GM12872 (cell line): Measurements from ENCODE around the gene TMEM233.

Experiments used
- TF ChIP-seq, protein P1 (sequence below): IDR thresholded peaks from 3 replicates; pipeline ENCODE4 v1.5.1; 2011; ENCODE audit warnings: low read depth, mild to moderate bottlenecking, low read length, moderate library complexity; ENCODE audit not compliant: insufficient read depth

TMEM233 gene

GRCh38 chr12:119609358-119609757 is 15.8 kb downstream of the TMEM233 start:
- TF ChIP-seq, protein P1, sequence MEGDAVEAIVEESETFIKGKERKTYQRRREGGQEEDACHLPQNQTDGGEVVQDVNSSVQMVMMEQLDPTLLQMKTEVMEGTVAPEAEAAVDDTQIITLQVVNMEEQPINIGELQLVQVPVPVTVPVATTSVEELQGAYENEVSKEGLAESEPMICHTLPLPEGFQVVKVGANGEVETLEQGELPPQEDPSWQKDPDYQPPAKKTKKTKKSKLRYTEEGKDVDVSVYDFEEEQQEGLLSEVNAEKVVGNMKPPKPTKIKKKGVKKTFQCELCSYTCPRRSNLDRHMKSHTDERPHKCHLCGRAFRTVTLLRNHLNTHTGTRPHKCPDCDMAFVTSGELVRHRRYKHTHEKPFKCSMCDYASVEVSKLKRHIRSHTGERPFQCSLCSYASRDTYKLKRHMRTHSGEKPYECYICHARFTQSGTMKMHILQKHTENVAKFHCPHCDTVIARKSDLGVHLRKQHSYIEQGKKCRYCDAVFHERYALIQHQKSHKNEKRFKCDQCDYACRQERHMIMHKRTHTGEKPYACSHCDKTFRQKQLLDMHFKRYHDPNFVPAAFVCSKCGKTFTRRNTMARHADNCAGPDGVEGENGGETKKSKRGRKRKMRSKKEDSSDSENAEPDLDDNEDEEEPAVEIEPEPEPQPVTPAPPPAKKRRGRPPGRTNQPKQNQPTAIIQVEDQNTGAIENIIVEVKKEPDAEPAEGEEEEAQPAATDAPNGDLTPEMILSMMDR = no peak

- TF ChIP-seq, protein P1 = no peak
These were observed 19.9 kb downstream of the TMEM233 start for GRCh38 chr12:119613319-119613936.

GRCh38 chr12:119614705-119615104 is 21.1 kb downstream of the TMEM233 start:
- TF ChIP-seq, protein P1 = no peak

GRCh38 chr12:119615518-119616475 is 22.2 kb downstream of the TMEM233 start:
- TF ChIP-seq, protein P1 = no peak

- TF ChIP-seq, protein P1 = no peak
These were observed 26.9 kb downstream of the TMEM233 start for GRCh38 chr12:119620490-119620889.

DNA sequence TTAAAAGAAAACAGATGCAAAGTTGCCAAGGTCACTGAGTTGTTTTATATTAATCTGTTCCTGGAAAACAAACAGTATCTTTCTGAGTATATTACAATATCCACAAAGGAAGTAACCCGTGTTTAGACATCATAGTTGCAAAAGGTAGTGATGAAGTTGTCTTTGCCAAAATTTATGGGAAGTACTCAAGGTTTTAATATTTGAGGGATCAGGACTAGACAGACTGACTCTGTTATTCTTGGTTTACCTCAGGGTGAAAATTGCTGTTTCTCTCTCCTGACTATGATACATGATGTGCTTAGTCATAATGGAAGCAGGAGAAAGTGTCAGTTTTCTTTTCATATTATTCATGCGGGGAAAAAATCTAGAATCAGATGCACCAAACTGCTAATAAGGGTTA is 28.3 kb downstream of the TMEM233 start:
- TF ChIP-seq, protein P1 = no peak

DNA sequence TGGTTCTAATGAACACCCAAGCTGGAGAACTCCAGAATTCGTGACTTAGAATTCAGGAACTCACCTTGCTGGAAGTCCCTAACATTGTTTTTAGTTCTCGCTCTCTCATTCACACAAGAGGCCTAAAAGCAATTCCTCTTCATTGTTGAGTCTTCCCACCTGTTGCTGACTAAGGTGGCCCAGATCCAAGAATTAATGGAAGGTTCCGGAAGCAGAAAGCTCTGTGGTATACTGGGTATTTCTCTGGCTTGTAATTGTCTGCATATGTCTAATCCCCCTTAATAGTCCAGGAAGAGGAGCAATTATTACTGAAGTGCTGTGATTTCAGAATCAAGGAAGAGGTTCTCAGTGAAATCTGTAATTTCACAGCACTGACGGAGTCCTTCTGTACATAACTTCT is 31.4 kb downstream of the TMEM233 start:
- TF ChIP-seq, protein P1 = no peak
